HL-60 (cell line): ENCODE measurements around the gene NEK9.

Experiments
- CTCF ChIP-seq: IDR thresholded peaks from one replicate; pipeline ENCODE4 v1.5.1; 2011; ENCODE audit warnings: low read length, control low read depth, inconsistent platforms; ENCODE audit not compliant: insufficient read depth
- POLR2AphosphoS5 ChIP-seq: IDR thresholded peaks from 2 replicates; pipeline ENCODE4 v1.6.1; 2012; ENCODE audit warnings: low read depth
- REST ChIP-seq: IDR thresholded peaks from 2 replicates; pipeline ENCODE4 v1.6.1; 2012; ENCODE audit warnings: low read depth; ENCODE audit not compliant: insufficient replicate concordance

GRCh38 chr14:75047506-75047905, 79.3 kb downstream of the NEK9 start:
- TF ChIP-seq CTCF (no peak), POLR2AphosphoS5 (no peak), REST (no peak)
